ENCODE measurements around the gene DKKL1. TPM values are rescaled to one million over a fixed set of nuclear protein-coding genes. Genes with fewer than 3 reads are reported as not detected.

Gene DKKL1
- total RNA-seq, 6 donors from 2014 or later, result 0.40 to 0.69 (median 0.61) TPM; not detected in 3

- TF ChIP-seq EP300 (IDR thresholded peaks at IDR 0.05) (no peak), POLR2AphosphoS5 (IDR thresholded peaks at IDR 0.05) (no peak), POLR2A (IDR thresholded peaks at IDR 0.05) (no peak), CTCF (IDR thresholded peaks at IDR 0.05) (no peak)
- 90 to 94% methylated on average over 7 to 16 of the region's 16 CpGs for WGBS, 2 donors
Observed at GRCh38 chr19:49374665-49375434, 11.2 kb downstream of the DKKL1 start.

GRCh38 chr19:49378512-49378911 is 14.8 kb downstream of the DKKL1 start:
- TF ChIP-seq POLR2A (IDR thresholded peaks at IDR 0.05) (no peak), CTCF (IDR thresholded peaks at IDR 0.05) (no peak), EP300 (IDR thresholded peaks at IDR 0.05) (no peak), POLR2AphosphoS5 (IDR thresholded peaks at IDR 0.05) (no peak)
- no peak overlapping the region for H3K4me3 ChIP-seq
- no peak for ATAC-seq (ENCODE audit: low FRiP score in 2 of 2)
- H3K4me1 ChIP-seq, result no peaks in the 10 kb centered on the region
- 86 to 87% methylated on average over 3 of the region's 3 CpGs for WGBS, 2 donors
- H3K36me3 ChIP-seq, result no peaks in the 10 kb centered on the region
- DNase-seq, result no peak
- peaks cover 6 to 12% (median 9%) of the 10 kb centered on the region in 4 donors for H3K9me3 ChIP-seq
- H3K27ac ChIP-seq, result no peak overlapping the region
- H3K27me3 ChIP-seq, result no peaks in the 10 kb centered on the region

More at GRCh38 chr19:49374665-49375434, 11.2 kb downstream of the DKKL1 start:
- no peak overlapping the region for H3K27ac ChIP-seq
- H3K36me3 ChIP-seq, result no peaks in the 10 kb centered on the region
- DNase-seq (peak in 1 of 2 donors; percentile 45), ATAC-seq (ENCODE audit: low FRiP score in 2 of 2) (peak in 1 of 2 donors; percentile 30)
- no peak overlapping the region for H3K4me3 ChIP-seq
- peaks cover 0 to 4% (median 0%) of the 10 kb centered on the region in 4 donors for H3K9me3 ChIP-seq
- no peaks in the 10 kb centered on the region for H3K4me1 ChIP-seq
- no peaks in the 10 kb centered on the region for H3K27me3 ChIP-seq

DNA sequence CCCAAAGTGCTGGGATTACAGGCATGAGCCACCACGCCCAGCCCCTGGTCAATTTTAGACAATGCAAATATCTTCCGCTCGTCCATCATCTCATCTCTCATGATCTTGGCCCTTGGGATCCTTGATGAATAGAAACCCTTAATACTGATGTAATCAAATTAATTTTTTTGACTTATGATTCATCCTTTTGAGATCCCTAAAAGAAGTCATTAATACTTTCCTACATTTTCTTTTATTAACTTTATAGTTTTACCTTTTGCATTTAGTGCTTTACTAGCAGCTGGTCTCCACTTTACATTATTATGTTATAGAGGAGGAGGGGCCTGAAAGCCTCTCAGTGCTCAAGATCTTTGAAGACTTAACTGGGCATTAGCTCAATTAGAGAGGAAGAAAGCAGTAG is 16.7 kb downstream of the DKKL1 start:
- Histone ChIP-seq H3K27me3 (no peaks in the 10 kb centered on the region), H3K36me3 (no peaks in the 10 kb centered on the region), H3K4me1 (no peaks in the 10 kb centered on the region), H3K9me3 (peaks cover 6 to 12% (median 9%) of the 10 kb centered on the region in 4 donors), H3K27ac (no peak overlapping the region), H3K4me3 (no peak overlapping the region)
- no peak for ATAC-seq (ENCODE audit: low FRiP score in 2 of 2)
- DNase-seq, result no peak
- TF ChIP-seq POLR2AphosphoS5 (IDR thresholded peaks at IDR 0.05) (no peak), EP300 (IDR thresholded peaks at IDR 0.05) (no peak), POLR2A (IDR thresholded peaks at IDR 0.05) (no peak), CTCF (IDR thresholded peaks at IDR 0.05) (no peak)
- 88 to 100% methylated on average over 3 of the region's 3 CpGs for whole genome bisulfite sequencing, 2 donors

DNA sequence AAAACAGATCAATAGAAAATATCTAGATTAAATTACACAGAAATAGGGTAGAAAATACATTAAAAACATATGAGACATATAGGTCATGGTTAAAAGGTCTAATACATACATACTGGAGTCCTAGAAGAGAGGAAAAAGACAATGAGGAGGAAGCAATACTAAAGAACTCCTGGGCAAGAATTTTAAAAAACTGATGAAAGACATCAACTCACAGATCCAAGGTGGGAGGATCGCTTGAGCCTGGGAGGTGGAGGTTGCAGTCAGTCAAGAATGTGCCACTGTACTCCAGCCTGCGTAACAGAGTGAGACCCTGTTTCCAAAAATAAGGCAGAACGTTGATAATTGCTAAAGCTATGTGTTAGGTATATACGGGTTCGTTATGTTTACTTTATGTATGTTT is 19.0 kb downstream of the DKKL1 start:
- no peak for TF ChIP-seq POLR2A (IDR thresholded peaks at IDR 0.05)
- TF ChIP-seq POLR2AphosphoS5 (IDR thresholded peaks at IDR 0.05), result no peak
- TF ChIP-seq EP300 (IDR thresholded peaks at IDR 0.05), result no peak
- no peak for TF ChIP-seq CTCF (IDR thresholded peaks at IDR 0.05)
- H3K27me3 ChIP-seq, result no peaks in the 10 kb centered on the region
- 90 to 92% methylated on average over 5 of the region's 5 CpGs for WGBS, 2 donors

More for the DNA sequence above, 19.0 kb downstream of the DKKL1 start:
- ATAC-seq (ENCODE audit: low FRiP score in 2 of 2), result no peak
- Histone ChIP-seq H3K27ac (no peak overlapping the region), H3K9me3 (peaks cover 6 to 12% (median 9%) of the 10 kb centered on the region in 4 donors), H3K4me3 (no peak overlapping the region), H3K36me3 (no peaks in the 10 kb centered on the region), H3K4me1 (peaks cover 0 to 4% (median 0%) of the 10 kb centered on the region in 4 donors)
- no peak for DNase-seq
